ENCODE data around the gene EEF1AKMT3. TPM values are rescaled to one million over a fixed set of nuclear protein-coding genes. Genes with fewer than 3 reads are reported as not detected.
A peak's percentile ranks its signal among the peaks of the same experiment; 100 is the strongest.

Gene EEF1AKMT3
- total RNA-seq, 1 donor from 2014 or later = 6.0 TPM

- no peaks in the 10 kb centered on the region for H3K9me3 Mint-ChIP-seq
- TF ChIP-seq, protein P1, sequence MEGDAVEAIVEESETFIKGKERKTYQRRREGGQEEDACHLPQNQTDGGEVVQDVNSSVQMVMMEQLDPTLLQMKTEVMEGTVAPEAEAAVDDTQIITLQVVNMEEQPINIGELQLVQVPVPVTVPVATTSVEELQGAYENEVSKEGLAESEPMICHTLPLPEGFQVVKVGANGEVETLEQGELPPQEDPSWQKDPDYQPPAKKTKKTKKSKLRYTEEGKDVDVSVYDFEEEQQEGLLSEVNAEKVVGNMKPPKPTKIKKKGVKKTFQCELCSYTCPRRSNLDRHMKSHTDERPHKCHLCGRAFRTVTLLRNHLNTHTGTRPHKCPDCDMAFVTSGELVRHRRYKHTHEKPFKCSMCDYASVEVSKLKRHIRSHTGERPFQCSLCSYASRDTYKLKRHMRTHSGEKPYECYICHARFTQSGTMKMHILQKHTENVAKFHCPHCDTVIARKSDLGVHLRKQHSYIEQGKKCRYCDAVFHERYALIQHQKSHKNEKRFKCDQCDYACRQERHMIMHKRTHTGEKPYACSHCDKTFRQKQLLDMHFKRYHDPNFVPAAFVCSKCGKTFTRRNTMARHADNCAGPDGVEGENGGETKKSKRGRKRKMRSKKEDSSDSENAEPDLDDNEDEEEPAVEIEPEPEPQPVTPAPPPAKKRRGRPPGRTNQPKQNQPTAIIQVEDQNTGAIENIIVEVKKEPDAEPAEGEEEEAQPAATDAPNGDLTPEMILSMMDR (conservative IDR thresholded peaks at IDR 0.05) = no peak
- H3K4me3 Mint-ChIP-seq = peak overlapping the region; percentile 61
- H3K36me3 Mint-ChIP-seq = no peaks in the 10 kb centered on the region
- H3K4me1 Mint-ChIP-seq (ENCODE audit: unreplicated experiment) = no peaks in the 10 kb centered on the region
- peaks cover 94% of the 10 kb centered on the region for H3K27me3 Mint-ChIP-seq
- DNase-seq (ENCODE audit: extremely low spot score, unreplicated experiment) = no peak
- H3K27ac Mint-ChIP-seq = no peak overlapping the region
Observed at GRCh38 chr12:57729321-57729844, 43.0 kb upstream of the EEF1AKMT3 start.

DNA sequence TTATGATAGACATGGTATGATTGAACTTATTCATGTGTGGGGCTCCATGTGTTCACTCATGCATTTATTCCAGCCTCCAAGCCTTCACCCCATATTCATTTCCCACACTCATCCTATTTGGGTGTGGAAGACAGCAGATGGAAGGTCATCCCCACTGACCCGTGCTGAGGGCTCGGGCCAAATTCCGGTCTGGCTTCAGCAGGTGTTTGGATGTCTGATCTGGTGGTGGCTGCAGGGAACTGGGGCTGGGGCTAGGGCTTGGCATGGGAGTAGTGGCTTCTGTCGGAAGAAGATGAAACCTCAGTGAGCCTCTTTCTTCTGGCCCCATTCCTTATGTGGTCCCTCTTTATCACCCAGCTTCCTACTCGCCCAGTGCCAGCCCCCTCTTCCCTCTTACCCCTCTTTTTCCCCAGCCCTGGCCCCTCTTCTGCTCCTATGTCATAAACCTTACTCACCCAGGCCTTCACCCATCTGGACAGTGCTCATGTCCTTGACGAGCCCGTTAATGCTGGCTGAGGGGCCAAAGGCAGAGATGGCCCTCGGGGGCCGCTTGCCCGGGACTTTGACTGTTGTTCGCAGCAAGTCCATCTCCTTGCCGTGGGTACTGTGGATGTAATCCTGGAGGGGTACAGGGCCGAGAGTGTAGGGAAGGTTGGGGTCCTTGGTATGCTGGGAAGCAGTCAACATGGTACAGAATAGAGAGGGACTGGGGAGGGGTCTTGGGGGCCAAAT lies 41.9 kb upstream of the EEF1AKMT3 start:
- no peak overlapping the region for H3K4me3 Mint-ChIP-seq
- H3K27ac Mint-ChIP-seq = no peak overlapping the region
- TF ChIP-seq, protein P1 (conservative IDR thresholded peaks at IDR 0.05) = no peak
- DNase-seq (ENCODE audit: extremely low spot score, unreplicated experiment) = no peak
- H3K4me1 Mint-ChIP-seq (ENCODE audit: unreplicated experiment) = no peaks in the 10 kb centered on the region
- no peaks in the 10 kb centered on the region for H3K9me3 Mint-ChIP-seq
- peaks cover 95% of the 10 kb centered on the region for H3K27me3 Mint-ChIP-seq
- H3K36me3 Mint-ChIP-seq = no peaks in the 10 kb centered on the region

DNA sequence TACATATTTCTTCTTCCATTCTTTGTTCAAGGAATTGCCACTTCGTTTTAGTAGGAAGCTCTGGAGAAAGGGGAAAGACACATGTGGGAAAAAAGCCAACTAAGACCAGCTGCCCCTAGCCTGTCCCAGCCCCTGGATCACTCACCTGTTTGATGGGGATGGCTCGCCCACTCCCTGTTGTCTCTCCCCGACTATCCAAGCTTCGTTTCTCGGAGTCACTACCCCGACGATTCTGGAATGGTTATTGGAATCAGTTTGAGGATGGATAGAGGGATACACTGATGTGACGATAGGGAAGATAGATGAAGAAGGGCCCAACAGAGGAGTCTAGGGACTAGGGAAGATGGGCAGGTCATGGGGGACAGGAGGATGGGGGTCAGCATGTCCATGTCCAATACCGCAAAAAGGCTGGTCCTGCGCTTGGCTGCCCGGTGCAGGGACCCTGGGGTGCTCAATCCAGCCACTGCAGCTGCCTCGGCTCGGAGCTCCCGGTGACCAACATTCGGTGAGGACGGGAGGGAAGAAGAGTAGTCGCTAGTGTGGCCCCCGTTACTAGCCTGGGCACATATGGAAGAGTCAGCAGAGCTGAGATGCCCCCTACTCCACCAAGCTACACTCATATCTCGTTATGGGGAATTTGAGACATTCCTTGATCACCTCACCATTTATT lies 40.9 kb upstream of the EEF1AKMT3 start:
- H3K27me3 Mint-ChIP-seq = peaks cover 98% of the 10 kb centered on the region
- peaks cover 4% of the 10 kb centered on the region for H3K4me1 Mint-ChIP-seq (ENCODE audit: unreplicated experiment)

GRCh38 chr12:57732270-57732669 lies 40.1 kb upstream of the EEF1AKMT3 start:
- peaks cover 4% of the 10 kb centered on the region for H3K36me3 Mint-ChIP-seq
- H3K27me3 Mint-ChIP-seq = peaks cover 98% of the 10 kb centered on the region
- peaks cover 9% of the 10 kb centered on the region for H3K4me1 Mint-ChIP-seq (ENCODE audit: unreplicated experiment)
- H3K27ac Mint-ChIP-seq = no peak overlapping the region
- no peak overlapping the region for H3K4me3 Mint-ChIP-seq
- no peak for DNase-seq (ENCODE audit: extremely low spot score, unreplicated experiment)
- TF ChIP-seq, protein P1 (conservative IDR thresholded peaks at IDR 0.05) = no peak
- H3K9me3 Mint-ChIP-seq = no peaks in the 10 kb centered on the region

More for the DNA sequence above, 40.9 kb upstream of the EEF1AKMT3 start:
- Mint-ChIP-seq H3K9me3 (no peaks in the 10 kb centered on the region), H3K27ac (no peak overlapping the region), H3K36me3 (peaks cover 3% of the 10 kb centered on the region), H3K4me3 (no peak overlapping the region)
- DNase-seq (ENCODE audit: extremely low spot score, unreplicated experiment) = no peak
- TF ChIP-seq, protein P1 (conservative IDR thresholded peaks at IDR 0.05) = no peak

- TF ChIP-seq, protein P1 (conservative IDR thresholded peaks at IDR 0.05) = no peak
- DNase-seq (ENCODE audit: extremely low spot score, unreplicated experiment) = no peak
- Mint-ChIP-seq H3K4me1 (ENCODE audit: unreplicated experiment) (peaks cover 9% of the 10 kb centered on the region), H3K27me3 (peaks cover 91% of the 10 kb centered on the region), H3K36me3 (peaks cover 4% of the 10 kb centered on the region), H3K27ac (no peak overlapping the region), H3K4me3 (no peak overlapping the region), H3K9me3 (no peaks in the 10 kb centered on the region)
Observed at GRCh38 chr12:57732726-57733593, 39.5 kb upstream of the EEF1AKMT3 start.
